ENCODE measurements around the gene IRS1.

The IRS1 gene

DNA sequence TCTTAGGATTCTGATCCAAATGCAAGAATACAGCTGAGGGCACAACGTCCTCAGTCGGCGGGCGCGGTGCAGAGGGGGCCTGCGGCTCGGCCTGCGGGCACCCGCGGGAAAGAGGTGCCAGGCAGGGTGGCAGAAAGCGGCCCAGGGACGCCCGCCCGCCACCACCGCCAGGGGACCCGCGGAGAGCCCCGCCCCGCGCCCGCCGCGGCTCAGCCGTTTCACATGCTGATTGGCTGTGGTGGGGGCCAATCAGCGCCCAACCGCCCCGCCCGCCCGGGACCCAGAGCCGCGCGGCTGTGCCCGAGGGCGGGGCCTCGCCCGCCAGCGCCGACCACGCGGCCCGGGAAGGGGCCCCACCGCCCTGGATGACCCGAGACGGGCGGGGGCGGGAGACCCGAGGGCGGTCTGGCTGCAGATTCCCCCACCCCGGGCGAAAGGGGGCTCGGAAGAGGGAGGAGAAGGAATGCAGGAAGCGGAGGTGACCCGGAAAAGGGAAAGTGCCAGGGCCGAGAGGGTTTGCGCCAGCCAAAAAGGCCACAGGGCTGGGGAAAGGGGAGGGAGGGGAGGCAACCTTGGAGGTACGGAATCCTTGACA lies 8.0 kb downstream of the IRS1 start:
- DNase-seq (ENCODE audit: low spot score in 2 of 2) = peak; percentile 82 to 92
- H3K4me3 ChIP-seq = peak overlapping the region; percentile 35
- H3K9me3 ChIP-seq = no peaks in the 10 kb centered on the region
- no peaks in the 10 kb centered on the region for H3K36me3 ChIP-seq (replicated peaks)
- H3K27me3 ChIP-seq (ENCODE audit: low read depth) = no peaks in the 10 kb centered on the region
- H3K4me1 ChIP-seq = peaks cover 4% of the 10 kb centered on the region
- in situ Hi-C loops (cut with MboI; ENCODE audit: low sequenced_read_pairs) = loop anchor here (10.0 to 25.0 kb wide), 2 partner anchors 193 to 1129 kb away; no protein-coding TSS in a partner anchor

DNA sequence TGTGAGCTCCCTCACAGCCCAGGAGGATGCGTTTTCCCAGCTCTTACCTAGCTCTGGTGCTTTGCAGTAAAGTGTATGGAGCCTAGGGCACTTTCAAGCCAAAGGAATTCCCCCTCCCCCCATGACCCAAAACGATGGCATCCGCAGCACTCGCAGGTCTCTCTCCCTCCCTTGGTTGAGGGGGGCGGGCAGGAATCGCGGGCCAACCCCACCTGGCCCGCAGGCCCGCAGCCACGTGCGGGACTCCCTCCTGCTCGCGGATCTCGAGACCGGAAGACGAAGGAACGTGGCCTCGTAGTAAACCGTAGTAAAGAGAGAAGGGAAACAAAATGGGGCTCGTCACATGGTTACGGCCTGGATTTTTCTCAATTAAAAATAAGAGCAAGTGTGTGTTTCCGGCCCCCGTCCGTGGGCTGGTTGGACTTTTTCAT lies 8.5 kb downstream of the IRS1 start:
- in situ Hi-C loops (cut with MboI; ENCODE audit: low sequenced_read_pairs) = loop anchor here (10.0 to 25.0 kb wide), 2 partner anchors 194 to 1129 kb away; no protein-coding TSS in a partner anchor
- no peaks in the 10 kb centered on the region for H3K27me3 ChIP-seq (ENCODE audit: low read depth)
- H3K9me3 ChIP-seq = no peaks in the 10 kb centered on the region
- peaks cover 4% of the 10 kb centered on the region for H3K4me1 ChIP-seq
- DNase-seq (ENCODE audit: low spot score in 2 of 2) = peak in 1 of 2 experiments; percentile 7
- no peaks in the 10 kb centered on the region for H3K36me3 ChIP-seq (replicated peaks)
- peak overlapping the region; percentile 35 for H3K4me3 ChIP-seq

DNA sequence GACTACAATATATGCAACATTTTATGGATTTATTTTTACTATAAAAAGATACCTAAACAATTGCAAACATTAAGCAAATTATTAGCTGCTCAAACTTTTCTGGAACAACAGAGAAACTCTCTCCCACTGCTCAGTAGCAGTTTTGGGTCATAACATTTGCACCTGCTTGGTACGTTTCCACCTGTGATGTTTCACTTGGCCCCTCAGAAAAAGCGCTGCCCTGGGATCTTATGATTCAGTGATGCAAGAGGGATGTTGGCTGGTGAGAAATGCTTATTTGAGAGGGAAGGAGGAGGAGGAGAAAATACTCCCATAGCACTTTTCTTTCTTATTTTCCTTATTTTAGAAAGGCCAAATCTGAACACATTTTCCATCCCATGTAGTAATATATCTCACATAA lies 9.2 kb downstream of the IRS1 start:
- in situ Hi-C loops (cut with MboI; ENCODE audit: low sequenced_read_pairs) = loop anchor here (10.0 to 25.0 kb wide), 2 partner anchors 194 to 1128 kb away; no protein-coding TSS in a partner anchor
- Histone ChIP-seq H3K4me1 (peaks cover 4% of the 10 kb centered on the region), H3K4me3 (no peak overlapping the region), H3K27me3 (ENCODE audit: low read depth) (no peaks in the 10 kb centered on the region), H3K9me3 (no peaks in the 10 kb centered on the region), H3K36me3 (replicated peaks) (no peaks in the 10 kb centered on the region)
- no peak for DNase-seq (ENCODE audit: low spot score in 2 of 2)

DNA sequence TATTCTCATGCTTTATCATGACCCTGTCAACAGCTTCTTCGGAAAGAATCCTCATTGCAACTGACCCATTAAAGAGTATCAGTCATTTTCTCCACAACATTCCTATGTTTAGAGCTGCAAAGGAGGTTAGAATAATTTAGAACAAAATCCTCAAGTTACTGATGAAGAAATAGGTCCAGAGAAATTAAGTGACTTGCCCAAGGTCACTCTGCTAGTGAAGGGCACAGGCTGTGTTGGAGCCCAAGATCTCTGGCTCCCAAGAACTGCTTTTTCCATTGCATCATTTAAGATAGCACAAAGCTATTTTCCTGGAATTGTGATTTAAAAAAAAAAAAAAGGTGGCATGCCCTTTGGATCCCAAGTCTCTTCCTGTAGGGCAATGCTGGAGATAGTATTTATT lies 9.6 kb downstream of the IRS1 start:
- H3K4me1 ChIP-seq = peaks cover 4% of the 10 kb centered on the region
- no peak overlapping the region for H3K4me3 ChIP-seq
- no peaks in the 10 kb centered on the region for H3K9me3 ChIP-seq
- no peaks in the 10 kb centered on the region for H3K36me3 ChIP-seq (replicated peaks)
- DNase-seq (ENCODE audit: low spot score in 2 of 2) = no peak
- in situ Hi-C loops (cut with MboI; ENCODE audit: low sequenced_read_pairs) = loop anchor here (10.0 to 25.0 kb wide), 2 partner anchors 195 to 1128 kb away; no protein-coding TSS in a partner anchor
- no peaks in the 10 kb centered on the region for H3K27me3 ChIP-seq (ENCODE audit: low read depth)

DNA sequence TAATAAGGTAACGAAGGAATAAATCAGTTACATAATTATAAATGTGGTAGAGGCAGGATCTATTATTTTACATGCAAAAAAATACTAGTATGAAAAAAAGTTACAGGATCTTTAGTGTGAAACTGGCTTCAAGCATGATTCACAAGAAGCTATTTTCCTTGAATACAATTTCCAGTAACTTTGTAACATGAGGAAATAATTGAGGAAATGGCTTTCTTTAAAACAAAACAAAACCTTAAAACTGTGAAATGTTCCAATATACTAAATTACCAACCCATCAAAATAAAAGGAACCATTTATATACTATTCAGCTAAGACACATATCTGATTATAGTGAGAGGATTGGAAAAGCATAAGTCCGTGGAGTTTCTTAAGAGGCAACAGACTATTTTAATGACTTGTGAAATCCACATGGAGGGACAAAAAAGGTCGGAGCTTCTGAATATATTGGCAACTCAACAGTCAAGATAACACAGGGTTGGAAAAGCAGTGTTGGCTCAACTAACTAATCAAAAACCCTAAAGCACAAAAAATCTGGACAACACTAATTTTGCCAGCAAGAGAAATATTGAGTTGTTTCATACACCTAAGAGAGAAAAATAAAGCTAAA lies 10.6 kb downstream of the IRS1 start:
- in situ Hi-C loops (cut with MboI; ENCODE audit: low sequenced_read_pairs) = loop anchor here (25.0 kb wide), 1 partner anchor 1127 kb away; no protein-coding TSS in a partner anchor
- no peak for DNase-seq (ENCODE audit: low spot score in 2 of 2)
- Histone ChIP-seq H3K27me3 (ENCODE audit: low read depth) (no peaks in the 10 kb centered on the region), H3K9me3 (no peaks in the 10 kb centered on the region), H3K4me3 (no peak overlapping the region), H3K36me3 (replicated peaks) (no peaks in the 10 kb centered on the region), H3K4me1 (peaks cover 4% of the 10 kb centered on the region)

- in situ Hi-C loops (cut with MboI; ENCODE audit: low sequenced_read_pairs) = loop anchor here (25.0 kb wide), 1 partner anchor 1126 kb away; no protein-coding TSS in a partner anchor
- H3K4me1 ChIP-seq = peaks cover 4% of the 10 kb centered on the region
- DNase-seq (ENCODE audit: low spot score in 2 of 2) = no peak
- no peaks in the 10 kb centered on the region for H3K27me3 ChIP-seq (ENCODE audit: low read depth)
- H3K36me3 ChIP-seq (replicated peaks) = no peaks in the 10 kb centered on the region
- H3K9me3 ChIP-seq = no peaks in the 10 kb centered on the region
- H3K4me3 ChIP-seq = no peak overlapping the region
Measured at GRCh38 chr2:226788064-226788463, 11.6 kb downstream of the IRS1 start.

DNA sequence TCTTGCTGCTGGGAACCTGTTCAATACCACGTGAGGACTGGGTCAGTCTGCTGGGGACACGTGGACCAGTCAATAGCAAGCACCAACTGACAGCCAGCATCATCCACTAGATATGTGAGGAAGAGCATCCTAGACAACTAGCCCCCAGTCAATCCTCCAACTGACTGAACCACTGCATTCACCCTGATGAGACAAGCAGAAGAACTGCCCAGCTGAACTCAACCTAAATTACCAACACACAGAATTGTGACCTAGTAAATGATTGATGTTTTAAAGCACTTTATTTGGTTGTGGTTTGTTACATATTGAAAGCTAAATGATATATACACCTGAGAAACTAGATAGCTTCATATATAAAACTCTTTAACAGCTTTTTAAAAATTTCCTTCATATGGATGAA lies 15.7 kb downstream of the IRS1 start:
- Histone ChIP-seq H3K27me3 (ENCODE audit: low read depth) (no peaks in the 10 kb centered on the region), H3K4me3 (no peak overlapping the region), H3K36me3 (replicated peaks) (no peaks in the 10 kb centered on the region), H3K4me1 (no peaks in the 10 kb centered on the region; the same call in 1 of the 2 replicates), H3K9me3 (no peaks in the 10 kb centered on the region)
- in situ Hi-C loops (cut with MboI; ENCODE audit: low sequenced_read_pairs) = loop anchor here (25.0 kb wide), 1 partner anchor 1122 kb away; no protein-coding TSS in a partner anchor
- no peak for DNase-seq (ENCODE audit: low spot score in 2 of 2)

DNA sequence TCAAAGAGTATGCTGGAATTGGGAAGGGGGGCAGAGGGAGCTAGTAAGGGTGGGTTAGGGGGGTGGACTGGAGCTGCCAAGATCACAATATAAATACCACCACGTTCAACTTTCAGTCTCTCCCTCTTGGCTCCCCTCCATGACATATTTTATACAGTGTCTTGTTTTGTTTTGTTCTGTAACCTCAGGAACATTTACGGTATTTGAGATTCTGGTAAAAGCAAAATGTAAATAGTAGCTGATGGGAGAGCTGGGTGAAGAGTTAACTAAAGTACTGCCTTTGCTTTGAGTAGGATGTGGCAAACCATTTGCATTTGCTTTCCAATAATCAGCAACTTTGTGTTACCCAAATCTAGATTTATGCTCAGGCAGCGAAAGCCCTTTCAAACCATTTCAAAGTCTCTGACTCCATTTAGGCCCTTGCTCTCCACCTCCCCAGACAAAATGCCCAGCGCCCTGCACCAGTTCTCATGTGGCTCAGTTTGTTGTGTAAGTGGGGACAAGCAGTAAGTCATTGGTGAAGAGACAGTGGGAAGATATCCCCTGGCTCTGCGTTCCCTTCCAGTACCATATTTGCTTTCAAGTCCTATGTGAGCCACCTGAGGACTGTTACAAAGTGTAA lies 17.4 kb downstream of the IRS1 start:
- no peaks in the 10 kb centered on the region for H3K36me3 ChIP-seq (replicated peaks)
- H3K4me3 ChIP-seq = no peak overlapping the region
- H3K9me3 ChIP-seq = no peaks in the 10 kb centered on the region
- no peaks in the 10 kb centered on the region for H3K27me3 ChIP-seq (ENCODE audit: low read depth)
- peaks cover 4% of the 10 kb centered on the region for H3K4me1 ChIP-seq
- DNase-seq (ENCODE audit: low spot score in 2 of 2) = no peak
- in situ Hi-C loops (cut with MboI; ENCODE audit: low sequenced_read_pairs) = loop anchor here (25.0 kb wide), 1 partner anchor 1120 kb away; no protein-coding TSS in a partner anchor

- Histone ChIP-seq H3K36me3 (replicated peaks) (no peaks in the 10 kb centered on the region), H3K4me3 (no peak overlapping the region), H3K4me1 (peaks cover 4% of the 10 kb centered on the region), H3K9me3 (no peaks in the 10 kb centered on the region), H3K27me3 (ENCODE audit: low read depth) (no peaks in the 10 kb centered on the region)
- no peak for DNase-seq (ENCODE audit: low spot score in 2 of 2)
- in situ Hi-C loops (cut with MboI; ENCODE audit: low sequenced_read_pairs) = loop anchor here (25.0 kb wide), 1 partner anchor 1118 kb away; no protein-coding TSS in a partner anchor
Measured at GRCh38 chr2:226780431-226780830, 19.2 kb downstream of the IRS1 start.

GRCh38 chr2:226777611-226778010 lies 22.0 kb downstream of the IRS1 start:
- H3K9me3 ChIP-seq = no peaks in the 10 kb centered on the region
- no peaks in the 10 kb centered on the region for H3K36me3 ChIP-seq (replicated peaks)
- no peaks in the 10 kb centered on the region for H3K27me3 ChIP-seq (ENCODE audit: low read depth)
- in situ Hi-C loops (cut with MboI; ENCODE audit: low sequenced_read_pairs) = loop anchor here (25.0 kb wide), 1 partner anchor 1115 kb away; no protein-coding TSS in a partner anchor
- DNase-seq (ENCODE audit: low spot score in 2 of 2) = no peak
- no peak overlapping the region for H3K4me3 ChIP-seq
- peaks cover 4% of the 10 kb centered on the region for H3K4me1 ChIP-seq

DNA sequence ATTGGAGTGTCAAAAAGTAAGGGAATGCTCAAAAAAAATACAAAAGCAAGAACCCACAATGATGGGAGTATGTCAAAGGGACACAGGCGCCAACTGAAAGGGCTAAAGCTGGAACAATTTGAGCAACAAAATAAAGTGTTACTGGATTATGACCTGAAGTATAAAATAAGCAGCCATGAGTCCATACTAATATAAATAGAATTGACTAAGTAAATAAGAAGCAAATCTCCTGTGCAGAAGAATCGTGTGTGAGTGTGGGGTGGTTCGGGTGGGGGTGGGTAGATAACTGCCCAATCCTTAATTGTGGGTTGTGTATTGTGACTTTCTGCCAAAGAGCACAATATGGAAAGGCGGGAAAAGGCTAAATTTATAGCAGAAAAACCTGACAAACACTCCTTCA lies 23.5 kb downstream of the IRS1 start:
- Histone ChIP-seq H3K9me3 (no peaks in the 10 kb centered on the region), H3K4me1 (peaks cover 4% of the 10 kb centered on the region), H3K36me3 (replicated peaks) (no peaks in the 10 kb centered on the region), H3K4me3 (no peak overlapping the region), H3K27me3 (ENCODE audit: low read depth) (no peaks in the 10 kb centered on the region)
- in situ Hi-C loops (cut with MboI; ENCODE audit: low sequenced_read_pairs) = loop anchor here (25.0 kb wide), 1 partner anchor 1114 kb away; no protein-coding TSS in a partner anchor
- DNase-seq (ENCODE audit: low spot score in 2 of 2) = no peak

- Histone ChIP-seq H3K4me1 (peaks cover 4% of the 10 kb centered on the region), H3K9me3 (no peaks in the 10 kb centered on the region), H3K36me3 (replicated peaks) (no peaks in the 10 kb centered on the region), H3K27me3 (ENCODE audit: low read depth) (no peaks in the 10 kb centered on the region), H3K4me3 (no peak overlapping the region)
- in situ Hi-C loops (cut with MboI; ENCODE audit: low sequenced_read_pairs) = loop anchor here (25.0 kb wide), 1 partner anchor 1113 kb away; no protein-coding TSS in a partner anchor
- no peak for DNase-seq (ENCODE audit: low spot score in 2 of 2)
Measured at GRCh38 chr2:226775032-226775509, 24.5 kb downstream of the IRS1 start.

DNA sequence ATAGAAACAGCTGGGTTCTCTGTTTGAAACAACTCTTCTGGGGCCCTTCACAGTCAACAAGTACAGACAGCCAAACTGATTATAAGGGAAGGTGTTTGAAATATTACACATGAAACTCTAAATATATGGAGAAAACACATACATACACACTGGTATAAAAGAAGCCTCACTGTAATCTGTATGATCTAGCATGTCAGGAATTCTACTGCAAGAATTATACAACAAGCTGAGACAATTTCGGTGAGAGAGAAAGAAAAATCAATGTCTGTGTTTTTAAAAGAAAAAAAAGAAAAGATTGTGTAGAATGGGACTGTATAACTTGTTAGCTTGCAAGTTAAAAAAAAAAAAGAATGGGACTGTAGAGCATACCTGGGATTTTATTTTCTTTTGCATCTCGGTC lies 26.3 kb downstream of the IRS1 start:
- no peaks in the 10 kb centered on the region for H3K36me3 ChIP-seq (replicated peaks)
- DNase-seq (ENCODE audit: low spot score in 2 of 2) = no peak
- H3K9me3 ChIP-seq = no peaks in the 10 kb centered on the region
- in situ Hi-C loops (cut with MboI; ENCODE audit: low sequenced_read_pairs) = no loop called here
- H3K4me1 ChIP-seq = peaks cover 3% of the 10 kb centered on the region
- H3K4me3 ChIP-seq = no peak overlapping the region
- no peaks in the 10 kb centered on the region for H3K27me3 ChIP-seq (ENCODE audit: low read depth)

All from HAP-1 (cell line).